Measurements from ENCODE around the gene KLF6.

Gene KLF6

GRCh38 chr10:3789621-3790020, 4.6 kb upstream of the KLF6 start:
- Mint-ChIP-seq H3K9me3 (peaks cover 59% of the 10 kb centered on the region), H3K4me3 (no peak overlapping the region), H3K4me1 (peaks cover 13% of the 10 kb centered on the region), H3K27ac (no peak overlapping the region), H3K27me3 (ENCODE audit: low read depth, poor library complexity) (peaks cover 3% of the 10 kb centered on the region), H3K36me3 (ENCODE audit: low read depth) (peaks cover 18% of the 10 kb centered on the region)
- no peak for DNase-seq
- TF ChIP-seq, protein P1, sequence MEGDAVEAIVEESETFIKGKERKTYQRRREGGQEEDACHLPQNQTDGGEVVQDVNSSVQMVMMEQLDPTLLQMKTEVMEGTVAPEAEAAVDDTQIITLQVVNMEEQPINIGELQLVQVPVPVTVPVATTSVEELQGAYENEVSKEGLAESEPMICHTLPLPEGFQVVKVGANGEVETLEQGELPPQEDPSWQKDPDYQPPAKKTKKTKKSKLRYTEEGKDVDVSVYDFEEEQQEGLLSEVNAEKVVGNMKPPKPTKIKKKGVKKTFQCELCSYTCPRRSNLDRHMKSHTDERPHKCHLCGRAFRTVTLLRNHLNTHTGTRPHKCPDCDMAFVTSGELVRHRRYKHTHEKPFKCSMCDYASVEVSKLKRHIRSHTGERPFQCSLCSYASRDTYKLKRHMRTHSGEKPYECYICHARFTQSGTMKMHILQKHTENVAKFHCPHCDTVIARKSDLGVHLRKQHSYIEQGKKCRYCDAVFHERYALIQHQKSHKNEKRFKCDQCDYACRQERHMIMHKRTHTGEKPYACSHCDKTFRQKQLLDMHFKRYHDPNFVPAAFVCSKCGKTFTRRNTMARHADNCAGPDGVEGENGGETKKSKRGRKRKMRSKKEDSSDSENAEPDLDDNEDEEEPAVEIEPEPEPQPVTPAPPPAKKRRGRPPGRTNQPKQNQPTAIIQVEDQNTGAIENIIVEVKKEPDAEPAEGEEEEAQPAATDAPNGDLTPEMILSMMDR (IDR thresholded peaks at IDR 0.05): no peak

- TF ChIP-seq, protein P1 (IDR thresholded peaks at IDR 0.05): no peak
- DNase-seq: no peak
- Mint-ChIP-seq H3K9me3 (peaks cover 44% of the 10 kb centered on the region), H3K27me3 (ENCODE audit: low read depth, poor library complexity) (no peaks in the 10 kb centered on the region), H3K4me1 (peaks cover 19% of the 10 kb centered on the region), H3K27ac (no peak overlapping the region), H3K4me3 (no peak overlapping the region), H3K36me3 (ENCODE audit: low read depth) (peaks cover 12% of the 10 kb centered on the region)
Measured at GRCh38 chr10:3787816-3788215, 2.8 kb upstream of the KLF6 start.

DNA sequence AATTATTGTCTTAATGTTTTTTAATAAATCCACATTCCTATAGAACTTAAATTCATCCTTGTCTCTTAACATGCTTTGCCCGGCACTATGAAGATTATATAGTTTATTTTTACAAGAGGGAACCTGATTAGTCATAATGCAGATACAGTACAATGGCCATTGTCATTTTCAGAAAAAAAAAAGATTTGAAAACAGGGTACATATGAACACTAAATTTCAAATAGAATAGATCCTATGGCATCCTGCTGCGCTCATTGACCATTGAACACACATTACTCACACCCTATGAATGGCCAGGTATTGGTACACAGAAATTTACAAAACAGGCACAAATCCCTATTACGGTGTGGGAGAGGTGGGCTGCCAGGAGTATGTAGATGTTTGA, 2.0 kb upstream of the KLF6 start:
- DNase-seq: no peak
- H3K27ac Mint-ChIP-seq: peak overlapping the region; percentile 99
- H3K4me3 Mint-ChIP-seq: peak overlapping the region; percentile 89
- TF ChIP-seq, protein P1 (IDR thresholded peaks at IDR 0.05): no peak
- H3K27me3 Mint-ChIP-seq (ENCODE audit: low read depth, poor library complexity): no peaks in the 10 kb centered on the region
- H3K36me3 Mint-ChIP-seq (ENCODE audit: low read depth): peaks cover 8% of the 10 kb centered on the region
- peaks cover 37% of the 10 kb centered on the region for H3K9me3 Mint-ChIP-seq
- peaks cover 27% of the 10 kb centered on the region for H3K4me1 Mint-ChIP-seq

DNA sequence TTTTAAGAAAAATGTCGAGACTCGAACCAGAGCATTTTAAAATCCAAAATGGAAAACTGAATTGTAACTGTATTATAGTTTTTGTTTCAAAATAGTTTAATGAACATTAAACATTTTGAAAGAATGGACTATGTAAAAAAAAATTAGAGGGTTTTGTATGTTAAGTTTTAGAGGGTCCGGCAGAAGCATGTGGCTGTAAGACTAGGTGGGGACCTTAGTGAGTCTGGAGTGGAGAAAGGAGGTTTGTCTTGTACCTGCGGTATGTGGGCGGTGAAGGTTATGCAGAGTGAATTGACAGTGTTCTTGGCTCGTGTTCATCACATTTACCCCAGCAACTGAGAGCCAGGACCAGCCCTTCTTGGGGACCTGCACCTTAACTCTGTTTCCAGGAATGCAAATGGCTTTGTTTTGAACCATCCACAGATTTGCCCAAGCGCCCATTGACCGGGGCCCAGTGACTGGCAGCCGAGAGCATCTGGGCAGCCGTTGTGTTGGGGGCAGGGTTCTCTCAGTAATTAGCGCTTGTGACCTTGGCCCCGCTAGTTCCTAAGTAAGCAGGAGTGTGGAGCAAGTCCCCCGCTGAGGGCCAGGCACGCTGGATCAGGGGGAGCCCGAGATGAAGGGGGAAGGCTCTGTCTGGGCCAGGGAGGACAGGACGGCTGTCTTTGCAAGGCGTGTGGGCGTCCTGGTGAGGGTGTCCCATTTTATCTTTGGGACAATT, 1.4 kb upstream of the KLF6 start:
- Mint-ChIP-seq H3K4me1 (peaks cover 33% of the 10 kb centered on the region), H3K4me3 (peak overlapping the region; percentile 89), H3K27ac (peak overlapping the region; percentile 99), H3K9me3 (peaks cover 34% of the 10 kb centered on the region), H3K36me3 (ENCODE audit: low read depth) (peaks cover 13% of the 10 kb centered on the region), H3K27me3 (ENCODE audit: low read depth, poor library complexity) (no peaks in the 10 kb centered on the region)
- TF ChIP-seq, protein P1 (IDR thresholded peaks at IDR 0.05): no peak
- peak; percentile 49 for DNase-seq

- DNase-seq: peak; percentile 42
- Mint-ChIP-seq H3K27me3 (ENCODE audit: low read depth, poor library complexity) (no peaks in the 10 kb centered on the region), H3K4me3 (peak overlapping the region; percentile 89), H3K4me1 (peaks cover 38% of the 10 kb centered on the region), H3K36me3 (ENCODE audit: low read depth) (peaks cover 19% of the 10 kb centered on the region), H3K9me3 (peaks cover 30% of the 10 kb centered on the region), H3K27ac (peak overlapping the region; percentile 99)
- TF ChIP-seq, protein P1 (IDR thresholded peaks at IDR 0.05): no peak
Measured at GRCh38 chr10:3785851-3786271, 852 bp upstream of the KLF6 start.

Data from nephron progenitor cell (in vitro differentiated cells).